GM13977 (cell line): ENCODE data around the gene UQCC5.

Experiments used
- DNase-seq: peaks from one replicate; pipeline ENCODE4 v3.0.0; 2012; ENCODE audit warnings: low spot score
- CTCF ChIP-seq: IDR thresholded peaks from 2 replicates; pipeline ENCODE4 v1.5.1; 2012; ENCODE audit warnings: mild to moderate bottlenecking, control low read depth; ENCODE audit not compliant: insufficient read depth; ENCODE audit errors: extremely low read depth, missing control alignments
- in situ Hi-C: fragments of 300-500 bp; cut with MboI; formaldehyde crosslinking; loops from one replicate; pipeline ENCODE4 v1.12.0; 2022; ENCODE audit warnings: low sequenced_read_pairs, low pct_unique_long_range_greater_than_20kb, mixed read lengths, inconsistent platforms; ENCODE audit not compliant: unreplicated experiment

Gene UQCC5

GRCh38 chr3:52546111-52546901 lies 9.9 kb downstream of the UQCC5 start:
- DNase-seq, result no peak
- in situ Hi-C loops, result no loop called here
- TF ChIP-seq CTCF, result no peak

GRCh38 chr3:52547143-52547542 lies 10.7 kb downstream of the UQCC5 start:
- TF ChIP-seq CTCF, result no peak
- in situ Hi-C loops, result no loop called here
- no peak for DNase-seq

GRCh38 chr3:52551118-52551517 lies 14.7 kb downstream of the UQCC5 start:
- no peak for TF ChIP-seq CTCF
- in situ Hi-C loops, result no loop called here
- DNase-seq, result no peak

DNA sequence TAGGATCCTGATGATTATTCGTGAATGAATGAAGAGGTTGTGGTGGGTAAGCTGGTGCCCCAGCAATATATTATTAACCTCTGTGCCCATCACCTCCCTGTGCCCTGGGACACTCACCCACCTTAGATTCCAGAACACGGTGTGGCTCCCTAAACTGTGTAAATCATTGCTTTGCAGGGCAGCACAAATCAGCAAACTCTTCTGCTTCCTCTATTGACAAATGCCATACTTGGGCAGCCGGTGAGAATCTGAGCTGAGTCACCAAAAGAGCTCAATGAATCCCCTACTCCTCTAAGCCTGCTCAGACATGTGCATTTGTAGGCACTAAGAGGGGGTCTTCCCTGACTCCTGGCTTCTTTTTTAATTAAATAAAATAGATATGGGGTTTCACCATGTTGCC lies 15.7 kb downstream of the UQCC5 start:
- no peak for DNase-seq
- in situ Hi-C loops, result no loop called here
- no peak for TF ChIP-seq CTCF

- in situ Hi-C loops, result no loop called here
- no peak for TF ChIP-seq CTCF
- DNase-seq, result no peak
These were observed 17.8 kb downstream of the UQCC5 start for GRCh38 chr3:52554026-52554755.

- no peak for DNase-seq
- in situ Hi-C loops, result no loop called here
- no peak for TF ChIP-seq CTCF
These were observed 18.7 kb downstream of the UQCC5 start for GRCh38 chr3:52555056-52555455.
